Caco-2 (cell line): ENCODE data around the gene HDAC11. TPM values are rescaled to one million over a fixed set of nuclear protein-coding genes. Genes with fewer than 3 reads are reported as not detected.

Source experiments
- BruUV-seq: library from RNA; stranded (reverse); fragments of 400-500 nt; replicated peaks from 2 replicates; lab custom pipeline; 2021; lab: Mats Ljungman, UMichigan
- CTCF ChIA-PET: fragments of 300-600 bp; sonication (Branson Sonifier 250); formaldehyde crosslinking; loops from one replicate; lab custom pipeline; 2022; ENCODE audit warnings: antibody characterized with exemption; lab: Charles Lee
- POLR2A ChIA-PET: fragments of 300-600 bp; sonication (Branson Sonifier 250); formaldehyde crosslinking; loops from one replicate; lab custom pipeline; 2022; ENCODE audit warnings: antibody characterized with exemption; lab: Charles Lee
- DNase-seq, 2 experiments: peaks; one replicate each; pipeline versions ENCODE4 v3.0.0 to v3.0.0-alpha.2; 2020 to 2022
- H3K27me3 ChIP-seq: replicated peaks from 2 replicates; pipeline ENCODE4 v1.6.0; 2011; ENCODE audit warnings: low read length; ENCODE audit not compliant: control insufficient read depth, insufficient read depth
- H3K36me3 ChIP-seq: 2 replicates; pipeline ENCODE4 v1.5.1; 2011; ENCODE audit warnings: low read length; ENCODE audit not compliant: control insufficient read depth, insufficient read depth
- H3K4me1 ChIP-seq: fragments of 250-450 bp; sonication (Bioruptor Pico); 2 replicates; pipeline ENCODE4 v1.5.1; 2020; ENCODE audit warnings: mild to moderate bottlenecking
- H3K4me3 ChIP-seq: 2 replicates; pipeline ENCODE4 v1.5.1; 2011; ENCODE audit warnings: low read depth, mild to moderate bottlenecking, control low read depth, low read length
- H3K9me3 ChIP-seq: fragments of 250-450 bp; sonication (Bioruptor Pico); 2 replicates; pipeline ENCODE4 v1.5.1; 2020; ENCODE audit warnings: mild to moderate bottlenecking, moderate library complexity
- H3K27ac Mint-ChIP-seq: one replicate; pipeline ENCODE4 v1.8.0; 2022; ENCODE audit warnings: mixed read lengths; ENCODE audit not compliant: unreplicated experiment
- H3K27me3 Mint-ChIP-seq: one replicate; pipeline ENCODE4 v1.8.0; 2022; ENCODE audit warnings: mixed read lengths; ENCODE audit not compliant: insufficient read depth, unreplicated experiment
- H3K36me3 Mint-ChIP-seq: one replicate; pipeline ENCODE4 v1.8.0; 2022; ENCODE audit warnings: mild to moderate bottlenecking, mixed read lengths; ENCODE audit not compliant: insufficient read depth, unreplicated experiment
- H3K4me1 Mint-ChIP-seq: one replicate; pipeline ENCODE4 v1.8.0; 2022; ENCODE audit warnings: low read depth, mixed read lengths; ENCODE audit not compliant: unreplicated experiment
- H3K4me3 Mint-ChIP-seq: one replicate; pipeline ENCODE4 v1.8.0; 2022; ENCODE audit warnings: mild to moderate bottlenecking, moderate library complexity, mixed read lengths; ENCODE audit not compliant: unreplicated experiment
- H3K9me3 Mint-ChIP-seq: one replicate; pipeline ENCODE4 v1.8.0; 2022; ENCODE audit warnings: mixed read lengths; ENCODE audit not compliant: unreplicated experiment
- intact Hi-C: fragments of 100-400 bp; cut with micrococcal nuclease; formaldehyde crosslinking; loops from one replicate; pipeline ENCODE4 v1.10.0; 2022; ENCODE audit not compliant: unreplicated experiment
- total RNA-seq: library from RNA; stranded (reverse); gene quantifications from 2 replicates; pipeline ENCODE4 v1.2.3, GENCODE V29; 2022
- TF ChIP-seq, protein P1 (sequence below), 2 experiments: fragments of 200-600 bp in 1 of 2; IDR thresholded peaks; 1 replicate in 1 of 2; 2 replicates in 1 of 2; pipeline versions ENCODE4 v1.5.1 to v1.8.0; 2011 to 2022; ENCODE audit warnings: antibody characterized with exemption in 1 of 2, control low read depth in 1 of 2, inconsistent platforms in 1 of 2, low read depth in 1 of 2, low read length in 1 of 2, mild to moderate bottlenecking in 1 of 2, moderate library complexity in 1 of 2; ENCODE audit not compliant: insufficient read depth in 1 of 2, severe bottlenecking in 1 of 2, unreplicated experiment in 1 of 2

Gene HDAC11
- total RNA-seq, 1 experiment from 2014 or later, result 10.9 TPM

DNA sequence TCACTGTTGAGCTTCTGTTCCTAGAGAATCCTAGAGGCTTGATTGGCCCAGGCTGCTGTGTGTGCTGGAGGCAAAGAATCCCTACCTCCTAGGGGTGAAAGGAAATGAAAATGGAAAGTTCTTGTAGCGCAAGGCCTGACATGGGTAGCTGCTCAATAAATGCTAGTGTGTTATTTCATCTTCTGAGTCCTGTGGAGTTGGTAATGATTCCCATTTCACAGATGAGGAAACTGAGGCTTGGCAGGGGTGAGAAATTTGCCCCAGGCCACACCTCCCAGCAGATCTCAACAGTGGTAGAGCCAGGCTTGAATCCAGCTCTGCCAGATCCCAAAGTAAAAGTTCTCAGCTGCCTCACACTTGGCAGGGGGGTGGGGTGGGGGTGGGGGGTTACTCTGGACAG, 26.1 kb downstream of the HDAC11 start:
- peaks cover 4% of the 10 kb centered on the region for H3K4me1 Mint-ChIP-seq
- peaks cover 5% of the 10 kb centered on the region for H3K36me3 Mint-ChIP-seq
- Histone ChIP-seq H3K4me3 (no peak overlapping the region), H3K9me3 (no peaks in the 10 kb centered on the region), H3K27me3 (no peaks in the 10 kb centered on the region), H3K4me1 (peaks cover 9% of the 10 kb centered on the region), H3K36me3 (no peaks in the 10 kb centered on the region; the same call in 1 of the 2 replicates)
- CTCF ChIA-PET, result interaction anchor here (0.5 to 0.6 kb wide), 2 partner anchors 26 kb away, joined by 5 to 12 read pairs; partner anchors contain the start of gene HDAC11
- no peaks in the 10 kb centered on the region for H3K9me3 Mint-ChIP-seq
- H3K27me3 Mint-ChIP-seq, result no peaks in the 10 kb centered on the region
- no peak overlapping the region for H3K27ac Mint-ChIP-seq
- no peak for DNase-seq
- POLR2A ChIA-PET, result interaction anchor here (0.6 kb wide), 1 partner anchor 26 kb away, joined by 9 read pairs; the partner anchor contains the start of gene HDAC11
- BruUV-seq, result no TSS peak
- TF ChIP-seq, protein P1, sequence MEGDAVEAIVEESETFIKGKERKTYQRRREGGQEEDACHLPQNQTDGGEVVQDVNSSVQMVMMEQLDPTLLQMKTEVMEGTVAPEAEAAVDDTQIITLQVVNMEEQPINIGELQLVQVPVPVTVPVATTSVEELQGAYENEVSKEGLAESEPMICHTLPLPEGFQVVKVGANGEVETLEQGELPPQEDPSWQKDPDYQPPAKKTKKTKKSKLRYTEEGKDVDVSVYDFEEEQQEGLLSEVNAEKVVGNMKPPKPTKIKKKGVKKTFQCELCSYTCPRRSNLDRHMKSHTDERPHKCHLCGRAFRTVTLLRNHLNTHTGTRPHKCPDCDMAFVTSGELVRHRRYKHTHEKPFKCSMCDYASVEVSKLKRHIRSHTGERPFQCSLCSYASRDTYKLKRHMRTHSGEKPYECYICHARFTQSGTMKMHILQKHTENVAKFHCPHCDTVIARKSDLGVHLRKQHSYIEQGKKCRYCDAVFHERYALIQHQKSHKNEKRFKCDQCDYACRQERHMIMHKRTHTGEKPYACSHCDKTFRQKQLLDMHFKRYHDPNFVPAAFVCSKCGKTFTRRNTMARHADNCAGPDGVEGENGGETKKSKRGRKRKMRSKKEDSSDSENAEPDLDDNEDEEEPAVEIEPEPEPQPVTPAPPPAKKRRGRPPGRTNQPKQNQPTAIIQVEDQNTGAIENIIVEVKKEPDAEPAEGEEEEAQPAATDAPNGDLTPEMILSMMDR (IDR thresholded peaks at IDR 0.05; ENCODE audit: insufficient read depth in 1 of 2, low read depth in 1 of 2, low read length in 1 of 2, severe bottlenecking in 1 of 2, unreplicated experiment in 1 of 2), result no peak
- H3K4me3 Mint-ChIP-seq, result no peak overlapping the region
- intact Hi-C loops, result loop anchor here (5.0 to 10.0 kb wide), 2 partner anchors 41 to 379 kb away; partner anchors contain the start of genes FBLN2 and WNT7A

- no peak overlapping the region for H3K4me3 Mint-ChIP-seq
- peaks cover 5% of the 10 kb centered on the region for H3K36me3 Mint-ChIP-seq
- no peaks in the 10 kb centered on the region for H3K36me3 ChIP-seq
- no peak overlapping the region for H3K4me3 ChIP-seq
- no peaks in the 10 kb centered on the region for H3K9me3 Mint-ChIP-seq
- TF ChIP-seq, protein P1 (IDR thresholded peaks at IDR 0.05; ENCODE audit: insufficient read depth in 1 of 2, low read depth in 1 of 2, low read length in 1 of 2, severe bottlenecking in 1 of 2, unreplicated experiment in 1 of 2), result no peak
- no peak for DNase-seq
- H3K9me3 ChIP-seq, result no peaks in the 10 kb centered on the region
- H3K27me3 Mint-ChIP-seq, result no peaks in the 10 kb centered on the region
- intact Hi-C loops, result loop anchor here (5.0 to 10.0 kb wide), 2 partner anchors 41 to 378 kb away; partner anchors contain the start of genes FBLN2 and WNT7A
- no peaks in the 10 kb centered on the region for H3K27me3 ChIP-seq
- ChIA-PET CTCF (interaction anchor here (0.5 to 1.3 kb wide), 2 partner anchors 10 to 26 kb away, joined by 3 to 12 read pairs; no protein-coding TSS in a partner anchor), POLR2A (no interaction called here)
- BruUV-seq, result no TSS peak
- peak overlapping the region; percentile 52 for H3K27ac Mint-ChIP-seq
- peaks cover 9% of the 10 kb centered on the region for H3K4me1 ChIP-seq
- peaks cover 4% of the 10 kb centered on the region for H3K4me1 Mint-ChIP-seq
These were observed 26.6 kb downstream of the HDAC11 start for GRCh38 chr3:13506680-13507079.

- Histone ChIP-seq H3K9me3 (no peaks in the 10 kb centered on the region), H3K36me3 (no peaks in the 10 kb centered on the region), H3K4me3 (no peak overlapping the region), H3K4me1 (peaks cover 9% of the 10 kb centered on the region), H3K27me3 (no peaks in the 10 kb centered on the region)
- Mint-ChIP-seq H3K27me3 (no peaks in the 10 kb centered on the region), H3K9me3 (no peaks in the 10 kb centered on the region), H3K4me3 (no peak overlapping the region), H3K4me1 (peaks cover 4% of the 10 kb centered on the region), H3K36me3 (peaks cover 5% of the 10 kb centered on the region), H3K27ac (peak overlapping the region; percentile 52)
- no peak for DNase-seq
- TF ChIP-seq, protein P1 (IDR thresholded peaks at IDR 0.05; ENCODE audit: insufficient read depth in 1 of 2, low read depth in 1 of 2, low read length in 1 of 2, severe bottlenecking in 1 of 2, unreplicated experiment in 1 of 2), result no peak
- no TSS peak for BruUV-seq
- ChIA-PET CTCF (interaction anchor here (0.6 to 1.3 kb wide), 2 partner anchors 11 to 68 kb away, joined by 3 read pairs; no protein-coding TSS in a partner anchor), POLR2A (no interaction called here)
- intact Hi-C loops, result loop anchor here (5.0 to 10.0 kb wide), 2 partner anchors 40 to 378 kb away; partner anchors contain the start of genes FBLN2 and WNT7A
These were observed 27.1 kb downstream of the HDAC11 start for GRCh38 chr3:13507247-13507569.
